ENCODE data around the gene COLEC12. TPM values are rescaled to one million over a fixed set of nuclear protein-coding genes. Genes with fewer than 3 reads are reported as not detected.

Gene COLEC12
- total RNA-seq, 1 experiment from 2014 or later, result not detected

DNA sequence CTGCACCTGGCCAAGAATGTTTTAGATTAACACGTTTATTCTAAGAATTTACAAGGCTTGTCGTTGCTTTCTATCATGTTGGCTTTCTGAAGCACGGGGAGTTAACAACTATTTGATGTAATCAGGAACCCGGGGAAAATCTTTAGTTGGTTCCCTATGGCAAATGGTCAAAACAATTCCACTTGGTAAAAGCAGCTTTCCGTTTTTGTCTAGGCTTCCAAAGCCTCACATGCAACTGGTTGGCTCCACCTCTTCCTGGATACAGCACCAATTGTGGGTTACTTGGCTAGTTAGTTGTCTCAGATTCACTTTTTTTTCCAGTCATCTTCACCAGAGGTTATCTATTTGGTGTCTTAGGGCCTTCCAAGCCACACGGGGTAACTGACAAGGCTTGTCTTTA is 2.8 kb downstream of the COLEC12 start (continued):
- no peak for TF ChIP-seq SRF (IDR thresholded peaks at IDR 0.05; ENCODE audit: low read depth)

DNA sequence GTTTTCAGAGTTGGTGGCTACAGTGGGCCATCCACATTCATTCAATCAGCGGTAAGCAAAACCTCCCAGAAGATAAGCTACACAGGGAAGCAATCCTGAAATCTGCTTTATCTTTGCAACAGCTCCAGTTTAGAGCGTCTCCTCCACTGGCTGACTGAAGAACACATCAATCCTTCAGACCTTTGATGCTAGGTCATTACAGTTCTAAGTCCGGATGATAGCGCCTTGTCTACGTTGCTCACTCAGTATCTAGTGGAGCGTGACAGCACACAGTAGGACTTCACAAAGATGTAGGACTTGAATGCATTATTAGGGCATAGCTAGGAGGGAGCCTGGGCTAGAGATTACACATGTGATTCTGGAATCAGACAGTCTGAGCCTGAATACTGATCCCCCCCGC is 5.0 kb downstream of the COLEC12 start:
- RAD21 ChIA-PET (ENCODE audit: low non-redundant PET in 1 of 2, low total read pairs in 2 of 2, uncharacterized antibody in 2 of 2, unreplicated experiment in 2 of 2), result no interaction called here
- Histone ChIP-seq H3K27me3 (ENCODE audit: insufficient read depth, low read length) (peaks cover 37% of the 10 kb centered on the region), H3K4me3 (replicated peaks in 1 of 2; ENCODE audit: low read depth in 1 of 2, low read length in 2 of 2) (no peak overlapping the region), H3K36me3 (ENCODE audit: control insufficient read depth in 1 of 2, insufficient read depth in 2 of 2, low read length in 2 of 2) (no peaks in the 10 kb centered on the region), H3K9me3 (ENCODE audit: control insufficient read depth in 1 of 2, insufficient read depth in 1 of 2, low read depth in 1 of 2, low read length in 2 of 2) (no peaks in the 10 kb centered on the region), H2AFZ (ENCODE audit: low read depth, low read length, poor library complexity, severe bottlenecking) (no peak overlapping the region), H3K4me2 (ENCODE audit: low read length) (no peak overlapping the region), H4K20me1 (ENCODE audit: insufficient read depth) (no peaks in the 10 kb centered on the region), H3K27ac (ENCODE audit: low read depth, low read length) (no peak overlapping the region), H3K9ac (ENCODE audit: low read length) (no peak overlapping the region), H3K4me1 (ENCODE audit: control insufficient read depth in 1 of 2, insufficient read depth in 2 of 2, low read length in 2 of 2) (peaks cover 11 to 14% of the 10 kb centered on the region in 2 experiments; a peak in 3 of 4 replicates), H3K9me2 (ENCODE audit: insufficient read depth) (no peaks in the 10 kb centered on the region), H3K79me2 (ENCODE audit: insufficient read depth, low read length) (no peaks in the 10 kb centered on the region)
- no TSS peak for BruUV-seq (replicated peaks)
- intact Hi-C loops (cut with micrococcal nuclease), result loop anchor here (5.0 kb wide), 2 partner anchors 102 to 122 kb away; partner anchors contain the start of gene CLUL1
- POLR2A ChIA-PET, result no interaction called here
- TF ChIP-seq, protein P1, sequence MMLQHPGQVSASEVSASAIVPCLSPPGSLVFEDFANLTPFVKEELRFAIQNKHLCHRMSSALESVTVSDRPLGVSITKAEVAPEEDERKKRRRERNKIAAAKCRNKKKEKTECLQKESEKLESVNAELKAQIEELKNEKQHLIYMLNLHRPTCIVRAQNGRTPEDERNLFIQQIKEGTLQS (IDR thresholded peaks at IDR 0.05), result no peak
- no peak for TF ChIP-seq CBX3 (IDR thresholded peaks at IDR 0.05; ENCODE audit: low read depth)
- TF ChIP-seq RAD21 (IDR thresholded peaks at IDR 0.05; ENCODE audit: low read depth), result no peak
- TF ChIP-seq FOSL1 (IDR thresholded peaks at IDR 0.05; ENCODE audit: low read depth), result no peak
- DNase-seq (ENCODE audit: low read depth, low spot score) (no peak), ATAC-seq (no peak)
- CTCF ChIA-PET, result interaction anchor here (1.1 kb wide), 1 partner anchor 18 kb away, joined by 3 read pairs; no protein-coding TSS in a partner anchor

DNA sequence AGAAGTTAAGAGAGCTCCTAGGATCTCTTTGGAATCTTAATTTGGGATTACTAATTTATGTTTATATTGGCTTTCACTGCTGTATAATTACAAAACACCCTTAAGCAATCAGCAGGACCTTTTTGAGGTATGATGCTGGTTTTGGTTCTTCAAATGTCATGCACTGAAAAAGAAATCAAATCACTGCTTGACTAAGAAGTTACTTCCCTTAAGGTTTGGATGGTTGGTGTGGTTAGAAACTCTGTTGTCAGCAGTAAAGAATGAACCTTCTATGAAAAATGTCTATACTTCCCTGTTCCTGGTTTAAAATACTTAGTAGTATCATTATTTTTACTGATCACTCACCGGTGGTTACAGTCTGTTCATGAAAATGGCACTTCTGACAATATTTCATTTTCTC is 5.5 kb downstream of the COLEC12 start:
- H4K20me1 ChIP-seq (ENCODE audit: insufficient read depth), result no peaks in the 10 kb centered on the region
- no peaks in the 10 kb centered on the region for H3K9me3 ChIP-seq (ENCODE audit: control insufficient read depth in 1 of 2, insufficient read depth in 1 of 2, low read depth in 1 of 2, low read length in 2 of 2)
- no peak for DNase-seq (ENCODE audit: low read depth, low spot score)
- no peaks in the 10 kb centered on the region for H3K9me2 ChIP-seq (ENCODE audit: insufficient read depth)
- no peaks in the 10 kb centered on the region for H3K79me2 ChIP-seq (ENCODE audit: insufficient read depth, low read length)
- intact Hi-C loops (cut with micrococcal nuclease), result loop anchor here (5.0 kb wide), 2 partner anchors 102 to 122 kb away; partner anchors contain the start of gene CLUL1
- no peak overlapping the region for H3K27ac ChIP-seq (ENCODE audit: low read depth, low read length)
- H3K27me3 ChIP-seq (ENCODE audit: insufficient read depth, low read length), result peaks cover 36% of the 10 kb centered on the region
- no peak overlapping the region for H3K9ac ChIP-seq (ENCODE audit: low read length)
- no peak overlapping the region for H3K4me2 ChIP-seq (ENCODE audit: low read length)
- no peak overlapping the region for H2AFZ ChIP-seq (ENCODE audit: low read depth, low read length, poor library complexity, severe bottlenecking)
- no TSS peak for BruUV-seq (replicated peaks)
- no peak overlapping the region for H3K4me3 ChIP-seq (replicated peaks in 1 of 2; ENCODE audit: low read depth in 1 of 2, low read length in 2 of 2)
- ChIA-PET RAD21 (ENCODE audit: low non-redundant PET in 1 of 2, low total read pairs in 2 of 2, uncharacterized antibody in 2 of 2, unreplicated experiment in 2 of 2) (no interaction called here), POLR2A (no interaction called here), CTCF (interaction anchor here (1.1 kb wide), 1 partner anchor 17 kb away, joined by 3 read pairs; no protein-coding TSS in a partner anchor)
- H3K4me1 ChIP-seq (ENCODE audit: control insufficient read depth in 1 of 2, insufficient read depth in 2 of 2, low read length in 2 of 2), result peaks cover 12 to 13% of the 10 kb centered on the region in 2 experiments; a peak in 3 of 4 replicates
- TF ChIP-seq YY1 (IDR thresholded peaks at IDR 0.05; ENCODE audit: extremely low read depth, insufficient replicate concordance, low read depth, low read length) (no peak), SRF (IDR thresholded peaks at IDR 0.05; ENCODE audit: low read depth) (no peak), CBX3 (IDR thresholded peaks at IDR 0.05; ENCODE audit: low read depth) (no peak), ZNF274 (IDR thresholded peaks at IDR 0.05; ENCODE audit: low read depth, low read length) (no peak), TCF7L2 (IDR thresholded peaks at IDR 0.05; ENCODE audit: borderline replicate concordance, extremely low read depth, insufficient read depth, insufficient read length) (no peak), POLR2AphosphoS5 (IDR thresholded peaks at IDR 0.05; ENCODE audit: low read depth, low read length) (no peak), JUND (IDR thresholded peaks at IDR 0.05) (no peak), EZH2phosphoT487 (IDR thresholded peaks at IDR 0.05; ENCODE audit: borderline replicate concordance) (no peak)
- TF ChIP-seq, protein P1 (IDR thresholded peaks at IDR 0.05), result no peak
- ATAC-seq, result no peak
- H3K36me3 ChIP-seq (ENCODE audit: control insufficient read depth in 1 of 2, insufficient read depth in 2 of 2, low read length in 2 of 2), result no peaks in the 10 kb centered on the region

All from HCT116 (cell line).